ENCODE data around the gene UBE2D3.

DNA sequence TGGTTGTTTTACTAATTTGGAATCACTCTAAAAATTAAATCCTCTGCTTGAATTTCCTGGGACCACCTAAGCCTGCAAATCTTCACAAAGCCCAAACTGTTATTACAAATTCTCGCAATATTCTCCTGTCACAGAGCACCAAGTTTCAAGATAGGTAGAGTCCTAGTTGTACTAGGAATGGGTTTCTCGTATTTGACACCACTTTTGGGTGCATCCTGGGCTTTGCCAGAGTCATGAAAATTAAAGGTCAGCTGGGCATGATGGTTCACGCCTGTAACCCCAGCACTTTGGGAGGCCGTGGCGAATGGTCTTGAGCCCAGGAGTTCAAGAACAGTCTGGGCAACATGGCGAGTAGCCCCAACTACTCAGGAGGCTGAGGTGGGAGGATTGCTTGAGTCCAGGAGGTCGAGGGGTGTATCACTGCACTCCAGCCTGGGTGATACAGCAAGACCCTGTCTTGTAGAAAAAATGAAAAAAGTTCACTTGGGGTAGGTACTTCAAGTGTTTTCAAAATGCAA, 36.0 kb downstream of the UBE2D3 start:
- TF ChIP-seq, protein P1, sequence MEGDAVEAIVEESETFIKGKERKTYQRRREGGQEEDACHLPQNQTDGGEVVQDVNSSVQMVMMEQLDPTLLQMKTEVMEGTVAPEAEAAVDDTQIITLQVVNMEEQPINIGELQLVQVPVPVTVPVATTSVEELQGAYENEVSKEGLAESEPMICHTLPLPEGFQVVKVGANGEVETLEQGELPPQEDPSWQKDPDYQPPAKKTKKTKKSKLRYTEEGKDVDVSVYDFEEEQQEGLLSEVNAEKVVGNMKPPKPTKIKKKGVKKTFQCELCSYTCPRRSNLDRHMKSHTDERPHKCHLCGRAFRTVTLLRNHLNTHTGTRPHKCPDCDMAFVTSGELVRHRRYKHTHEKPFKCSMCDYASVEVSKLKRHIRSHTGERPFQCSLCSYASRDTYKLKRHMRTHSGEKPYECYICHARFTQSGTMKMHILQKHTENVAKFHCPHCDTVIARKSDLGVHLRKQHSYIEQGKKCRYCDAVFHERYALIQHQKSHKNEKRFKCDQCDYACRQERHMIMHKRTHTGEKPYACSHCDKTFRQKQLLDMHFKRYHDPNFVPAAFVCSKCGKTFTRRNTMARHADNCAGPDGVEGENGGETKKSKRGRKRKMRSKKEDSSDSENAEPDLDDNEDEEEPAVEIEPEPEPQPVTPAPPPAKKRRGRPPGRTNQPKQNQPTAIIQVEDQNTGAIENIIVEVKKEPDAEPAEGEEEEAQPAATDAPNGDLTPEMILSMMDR (IDR thresholded peaks at IDR 0.05) = no peak
- TF ChIP-seq POLR2A (IDR thresholded peaks at IDR 0.05) = no peak

Data from right lobe of liver (tissue), 4 donors.